ENCODE measurements around the gene ZNF292.

- TF ChIP-seq CTCF (conservative IDR thresholded peaks at IDR 0.05) (no peak), ZFX (IDR thresholded peaks at IDR 0.05) (no peak)
These were observed 9.8 kb downstream of the ZNF292 start for GRCh38 chr6:87165185-87165584.
